HG03159 (cell line): ENCODE data around the gene APPBP2.
"Not testable (repeated sequence)": the region's sequence is repeated elsewhere in the genome, so short reads cannot be mapped to it uniquely, and the experiment has no call there.

Experiments used
- ATAC-seq: cut with Tn5 transposase; IDR thresholded peaks from one replicate; pipeline ENCODE4 v1.9.1; 2021; ENCODE audit warnings: mild to moderate bottlenecking, moderate library complexity; ENCODE audit not compliant: unreplicated experiment

APPBP2 gene

GRCh38 chr17:60501589-60501988, 24.5 kb downstream of the APPBP2 start:
- ATAC-seq: no peak

GRCh38 chr17:60496041-60496440, 30.0 kb downstream of the APPBP2 start:
- ATAC-seq: no peak

- ATAC-seq: no peak
These were observed 30.8 kb downstream of the APPBP2 start for GRCh38 chr17:60495260-60495659.

GRCh38 chr17:60493847-60494321, 32.2 kb downstream of the APPBP2 start:
- ATAC-seq: no peak

- no peak for ATAC-seq
These were observed 34.3 kb downstream of the APPBP2 start for GRCh38 chr17:60491771-60492170.

GRCh38 chr17:60490594-60490993, 35.4 kb downstream of the APPBP2 start:
- ATAC-seq: not testable (repeated sequence)

GRCh38 chr17:60481604-60482003, 44.4 kb downstream of the APPBP2 start:
- no peak for ATAC-seq

GRCh38 chr17:60473788-60474187, 52.3 kb downstream of the APPBP2 start:
- no peak for ATAC-seq

- no peak for ATAC-seq
These were observed 53.6 kb downstream of the APPBP2 start for GRCh38 chr17:60472449-60472848.

- ATAC-seq: no peak
These were observed 54.6 kb downstream of the APPBP2 start for GRCh38 chr17:60471451-60471850.

- ATAC-seq: no peak
These were observed 57.7 kb downstream of the APPBP2 start for GRCh38 chr17:60468371-60468770.

GRCh38 chr17:60464343-60464742, 61.7 kb downstream of the APPBP2 start:
- no peak for ATAC-seq

- ATAC-seq: no peak
These were observed 62.7 kb downstream of the APPBP2 start for GRCh38 chr17:60463157-60463835.

GRCh38 chr17:60461584-60461983, 64.5 kb downstream of the APPBP2 start:
- ATAC-seq: no peak

GRCh38 chr17:60457148-60457547, 68.9 kb downstream of the APPBP2 start:
- no peak for ATAC-seq

- no peak for ATAC-seq
These were observed 70.7 kb downstream of the APPBP2 start for GRCh38 chr17:60455378-60455777.

GRCh38 chr17:60451965-60452364, 74.1 kb downstream of the APPBP2 start:
- ATAC-seq: no peak

GRCh38 chr17:60451071-60451470, 75.0 kb downstream of the APPBP2 start:
- no peak for ATAC-seq

- no peak for ATAC-seq
These were observed 78.7 kb downstream of the APPBP2 start for GRCh38 chr17:60447375-60447774.

- no peak for ATAC-seq
These were observed 80.9 kb downstream of the APPBP2 start for GRCh38 chr17:60445144-60445543.

GRCh38 chr17:60443713-60444112, 82.3 kb downstream of the APPBP2 start:
- no peak for ATAC-seq

- ATAC-seq: no peak
These were observed 83.5 kb downstream of the APPBP2 start for GRCh38 chr17:60442271-60443173.
